AG10803 (cell line): Measurements from ENCODE around the gene KLHDC10.
"Not testable (repeated sequence)": the region's sequence is repeated elsewhere in the genome, so short reads cannot be mapped to it uniquely, and the experiment has no call there.

Experiments used
- DNase-seq: peaks from one replicate; pipeline ENCODE4 v3.0.0; 2010; ENCODE audit warnings: low read depth
- H3K4me3 ChIP-seq: 2 replicates; pipeline ENCODE4 v1.5.1; 2011; ENCODE audit warnings: mild to moderate bottlenecking, low read length, control low read depth
- CTCF ChIP-seq: conservative IDR thresholded peaks from 2 replicates; pipeline ENCODE4 v1.5.1; 2011; ENCODE audit warnings: mild to moderate bottlenecking, low read length, control low read depth, inconsistent platforms

Gene KLHDC10

DNA sequence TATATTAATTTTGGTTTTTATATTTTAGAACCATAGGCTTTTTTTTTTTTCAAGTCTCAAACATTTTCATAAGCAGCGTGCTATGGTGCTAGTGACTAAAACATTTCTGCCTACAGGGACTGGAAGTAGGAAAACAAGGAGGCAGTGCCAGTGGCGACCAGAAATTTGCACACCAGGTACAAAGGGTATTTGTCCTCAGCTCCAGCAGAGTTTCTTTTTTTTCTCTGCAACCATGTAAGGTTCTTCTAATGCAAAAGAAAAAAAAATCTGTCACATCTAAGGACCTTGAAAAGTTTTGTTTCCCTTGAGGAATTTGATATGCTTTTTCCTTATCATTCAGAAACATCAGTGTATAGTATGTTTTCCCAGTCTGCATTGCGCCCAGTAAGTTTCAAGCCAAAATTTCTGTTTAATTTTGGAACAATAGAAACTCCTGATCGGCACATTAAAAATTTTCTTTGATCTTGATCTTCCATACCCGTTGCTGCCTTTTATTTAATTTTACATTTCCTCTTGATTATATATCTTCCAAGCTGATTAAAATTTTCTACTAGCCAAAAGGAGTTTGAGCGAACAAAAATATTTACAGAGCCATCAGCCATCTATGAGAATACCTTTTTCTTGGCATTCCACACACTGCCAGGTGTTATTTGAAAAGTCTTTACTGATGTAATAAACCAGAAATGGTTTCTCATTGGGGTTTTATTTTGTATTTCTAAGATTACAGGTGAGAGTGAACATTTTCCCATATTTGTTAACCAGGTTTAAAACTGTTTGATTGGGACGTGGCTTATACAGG lies 956 bp upstream of the KLHDC10 start:
- peak overlapping the region; percentile 75 for H3K4me3 ChIP-seq
- TF ChIP-seq CTCF, result no peak
- DNase-seq, result no peak

DNA sequence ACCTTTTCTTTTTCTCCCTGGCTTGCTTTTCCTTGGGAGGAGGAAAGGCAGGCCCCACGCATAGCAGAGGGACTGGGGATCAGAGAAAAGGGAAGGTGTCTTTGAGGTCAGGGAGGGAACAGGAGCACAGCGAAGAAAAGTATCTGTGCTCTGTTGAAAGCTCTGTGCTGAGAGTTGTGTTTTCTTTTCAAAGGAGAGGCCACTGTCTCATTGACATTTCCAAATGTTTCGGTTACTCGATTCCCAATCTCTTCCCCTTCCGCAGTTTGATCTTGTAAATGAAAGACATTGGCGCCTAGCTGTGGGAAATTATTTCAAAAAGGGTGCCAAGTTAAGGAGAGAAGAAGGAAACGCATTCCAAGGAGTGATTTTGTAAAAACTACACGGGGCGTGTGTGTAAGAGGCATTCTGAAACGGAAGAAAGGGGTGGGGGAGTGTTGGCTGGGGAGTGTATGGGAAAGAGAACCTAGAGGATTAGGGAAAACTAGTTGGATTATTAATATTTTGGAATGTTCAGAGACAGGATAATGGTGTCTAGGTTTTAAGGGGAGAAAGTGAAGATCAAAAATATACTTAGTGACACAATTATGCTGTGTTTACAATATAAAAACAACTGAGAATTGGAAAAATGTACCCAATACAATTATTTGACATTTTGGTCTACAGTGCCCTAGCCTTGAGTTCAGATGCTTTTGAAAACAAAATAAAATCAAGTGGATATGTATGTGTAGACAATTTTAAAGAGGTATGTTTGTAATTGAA lies 708 bp downstream of the KLHDC10 start:
- peak; percentile 21 for DNase-seq
- H3K4me3 ChIP-seq, result peak overlapping the region; percentile 94
- TF ChIP-seq CTCF, result no peak

DNA sequence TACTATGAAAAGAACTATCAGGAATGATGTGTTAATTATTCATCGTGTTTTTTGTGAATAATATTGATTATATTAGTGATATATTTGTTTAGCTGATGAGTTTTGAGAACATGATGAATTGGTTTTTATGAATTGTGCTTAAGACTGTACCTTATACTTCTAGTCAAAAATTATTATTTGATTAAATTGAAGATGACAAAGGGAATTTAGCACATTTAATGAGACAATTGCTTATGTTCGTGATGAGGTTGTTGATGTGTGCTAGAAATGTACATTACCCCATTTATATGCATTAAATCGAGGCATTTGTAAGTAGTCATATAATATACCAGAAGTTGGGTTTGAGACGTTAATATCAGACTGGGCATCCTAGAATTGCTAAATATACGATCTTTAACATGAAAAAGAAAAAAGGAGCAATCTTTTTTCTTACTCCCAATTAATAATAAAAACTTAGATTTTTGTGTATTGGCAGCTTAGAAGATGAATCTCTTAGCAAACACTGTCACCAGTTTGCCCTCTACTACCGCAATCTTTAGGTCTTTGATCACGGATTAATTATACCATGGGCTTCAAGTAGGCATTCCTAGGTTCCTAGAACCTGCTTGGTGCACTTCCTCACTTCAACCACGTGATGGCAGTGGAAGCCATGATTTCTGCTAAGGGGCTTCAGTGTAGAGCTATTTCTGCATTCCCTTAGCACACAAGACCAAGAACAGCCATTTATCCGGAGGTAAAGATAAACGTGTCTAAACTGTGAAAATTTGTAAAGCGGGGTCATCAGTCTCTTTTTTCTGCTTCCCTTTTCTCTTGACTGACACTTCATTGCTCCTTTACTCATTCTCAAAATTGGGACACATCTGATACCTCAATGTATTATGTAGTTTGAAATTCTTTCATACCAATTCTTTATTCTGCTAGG lies 1.6 kb downstream of the KLHDC10 start:
- peak; percentile 83 for DNase-seq
- peak; percentile 99 for TF ChIP-seq CTCF
- peak overlapping the region; percentile 94 for H3K4me3 ChIP-seq

DNA sequence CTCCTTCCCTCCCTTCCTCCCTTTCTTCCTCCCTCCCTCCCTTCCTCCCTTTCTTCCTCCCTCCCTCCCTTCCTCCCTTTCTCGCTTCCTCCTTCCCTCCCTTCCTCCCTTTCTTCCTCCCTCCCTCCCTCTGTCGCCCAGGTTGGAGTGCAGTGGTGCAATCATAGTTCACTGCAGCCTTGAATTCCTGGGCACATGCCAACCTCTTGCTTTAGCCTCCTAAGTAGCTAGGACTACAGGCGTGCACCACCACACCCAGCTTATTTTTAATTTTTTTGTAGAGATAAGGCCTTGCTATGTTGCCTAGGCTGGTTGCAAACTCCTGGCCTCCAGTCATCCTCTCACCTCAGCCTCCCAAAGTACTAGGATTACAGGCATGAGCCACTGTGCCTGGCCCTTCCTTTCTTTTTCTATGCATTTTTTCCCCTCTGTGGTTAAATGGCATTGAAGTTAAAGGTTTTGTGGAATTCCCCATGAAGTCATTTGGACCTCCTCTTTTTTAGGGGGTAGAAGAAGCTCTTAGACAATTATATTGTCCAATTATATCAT lies 9.6 kb downstream of the KLHDC10 start:
- H3K4me3 ChIP-seq, result no peak overlapping the region
- DNase-seq, result no peak
- TF ChIP-seq CTCF, result no peak

GRCh38 chr7:130083497-130083896 lies 13.2 kb downstream of the KLHDC10 start:
- H3K4me3 ChIP-seq, DNase-seq: not testable (repeated sequence)

- no peak overlapping the region for H3K4me3 ChIP-seq
- DNase-seq, result no peak
- no peak; the same call in 1 of the 2 replicates for TF ChIP-seq CTCF
These were observed 13.9 kb downstream of the KLHDC10 start for GRCh38 chr7:130084037-130084875.

GRCh38 chr7:130085235-130085634 lies 14.9 kb downstream of the KLHDC10 start:
- not testable (repeated sequence) for DNase-seq, H3K4me3 ChIP-seq
